Upper lobe of right lung (tissue), 1 donor: ENCODE results near the gene ATP10A. TPM values are rescaled to one million over a fixed set of nuclear protein-coding genes. Genes with fewer than 3 reads are reported as not detected.
A peak's percentile ranks its signal among the peaks of the same experiment; 100 is the strongest.
"Not testable (repeated sequence)": the region's sequence is repeated elsewhere in the genome, so short reads cannot be mapped to it uniquely, and the experiment has no call there.

Source experiments
- ATAC-seq: fragments of 200-7000 bp; cut with Tn5 transposase; one replicate; pipeline ENCODE4 v1.9.1; 2020; ENCODE audit warnings: mild to moderate bottlenecking, moderate library complexity
- DNase-seq: peaks from one replicate; pipeline ENCODE4 v3.0.0-alpha.2; 2020
- H3K27ac ChIP-seq: fragments of 200-600 bp; one replicate; pipeline ENCODE4 v1.8.0; 2022
- H3K27me3 ChIP-seq: fragments of 200-600 bp; one replicate; pipeline ENCODE4 v1.8.0; 2022; ENCODE audit warnings: mild to moderate bottlenecking
- H3K36me3 ChIP-seq: fragments of 200-600 bp; one replicate; pipeline ENCODE4 v1.8.0; 2022
- H3K4me1 ChIP-seq: fragments of 200-600 bp; one replicate; pipeline ENCODE4 v1.8.0; 2022
- H3K4me3 ChIP-seq: fragments of 200-600 bp; one replicate; pipeline ENCODE4 v1.8.0; 2022; ENCODE audit warnings: mild to moderate bottlenecking
- H3K9me3 ChIP-seq: fragments of 200-600 bp; one replicate; pipeline ENCODE4 v1.8.0; 2022
- CTCF ChIP-seq: fragments of 200-600 bp; IDR thresholded peaks from one replicate; pipeline ENCODE4 v1.8.0; 2022; ENCODE audit warnings: antibody characterized with exemption
- intact Hi-C: fragments of 100-400 bp; cut with DNase I; formaldehyde crosslinking; loops from one replicate; pipeline ENCODE4 v1.11.0; 2022
- total RNA-seq: library from RNA; stranded (reverse); fragmentation: NEBNext Ultra II Directional; extraction: Animal tissue kit (Norgen Biotek cat#: 25700); gene quantifications from one replicate; pipeline ENCODE4 v1.2.1, GENCODE V29; 2021
- donor health status: DM: no; HTN: yes; CAD: no; lungs with severe emphysema.

ATP10A gene
- total RNA-seq, 1 donor from 2014 or later = 31.1 TPM

GRCh38 chr15:25643120-25643519, 220.0 kb downstream of the ATP10A start:
- Histone ChIP-seq H3K4me1 (peaks cover 8% of the 10 kb centered on the region), H3K36me3 (no peaks in the 10 kb centered on the region), H3K27me3 (no peaks in the 10 kb centered on the region), H3K9me3 (no peaks in the 10 kb centered on the region), H3K4me3 (no peak overlapping the region), H3K27ac (no peak overlapping the region)
- intact Hi-C loops = no loop called here
- ATAC-seq = no peak
- DNase-seq = no peak
- TF ChIP-seq CTCF = no peak

GRCh38 chr15:25641762-25642161, 221.4 kb downstream of the ATP10A start:
- DNase-seq = no peak
- ATAC-seq = no peak

GRCh38 chr15:25641361-25641760, 221.8 kb downstream of the ATP10A start:
- Histone ChIP-seq H3K4me1 (peaks cover 8% of the 10 kb centered on the region), H3K36me3 (no peaks in the 10 kb centered on the region), H3K27ac (peak overlapping the region; percentile 0), H3K4me3 (no peak overlapping the region), H3K9me3 (no peaks in the 10 kb centered on the region), H3K27me3 (no peaks in the 10 kb centered on the region)
- ATAC-seq = no peak
- no peak for TF ChIP-seq CTCF
- no peak for DNase-seq
- intact Hi-C loops = no loop called here

More at GRCh38 chr15:25641762-25642161, 221.4 kb downstream of the ATP10A start:
- Histone ChIP-seq H3K4me3 (no peak overlapping the region), H3K4me1 (peaks cover 8% of the 10 kb centered on the region), H3K27me3 (no peaks in the 10 kb centered on the region), H3K27ac (peak overlapping the region; percentile 0), H3K36me3 (no peaks in the 10 kb centered on the region), H3K9me3 (no peaks in the 10 kb centered on the region)
- no peak for TF ChIP-seq CTCF
- intact Hi-C loops = no loop called here

- ATAC-seq, H3K9me3 ChIP-seq, H3K27me3 ChIP-seq, intact Hi-C loops, H3K4me3 ChIP-seq, DNase-seq, H3K4me1 ChIP-seq, H3K36me3 ChIP-seq, H3K27ac ChIP-seq: not testable (repeated sequence)
These were observed 222.2 kb downstream of the ATP10A start for GRCh38 chr15:25640959-25641358.

GRCh38 chr15:25640381-25640780, 222.7 kb downstream of the ATP10A start:
- ATAC-seq = no peak
- H3K4me3 ChIP-seq = no peak overlapping the region

GRCh38 chr15:25636486-25636885, 226.6 kb downstream of the ATP10A start:
- H3K36me3 ChIP-seq, H3K9me3 ChIP-seq, H3K4me3 ChIP-seq, H3K27me3 ChIP-seq, intact Hi-C loops, H3K27ac ChIP-seq, ATAC-seq, DNase-seq, H3K4me1 ChIP-seq: not testable (repeated sequence)

More at GRCh38 chr15:25640381-25640780, 222.7 kb downstream of the ATP10A start:
- no peaks in the 10 kb centered on the region for H3K27me3 ChIP-seq
- no peak for DNase-seq
- TF ChIP-seq CTCF = no peak
- no peaks in the 10 kb centered on the region for H3K36me3 ChIP-seq
- peaks cover 8% of the 10 kb centered on the region for H3K4me1 ChIP-seq
- no peaks in the 10 kb centered on the region for H3K9me3 ChIP-seq
- intact Hi-C loops = no loop called here
- H3K27ac ChIP-seq = no peak overlapping the region

- Histone ChIP-seq H3K27ac (no peak overlapping the region), H3K4me3 (no peak overlapping the region), H3K9me3 (no peaks in the 10 kb centered on the region), H3K36me3 (no peaks in the 10 kb centered on the region), H3K27me3 (no peaks in the 10 kb centered on the region), H3K4me1 (no peaks in the 10 kb centered on the region)
- TF ChIP-seq CTCF = no peak
- DNase-seq (no peak), ATAC-seq (no peak)
- intact Hi-C loops = no loop called here
These were observed 227.9 kb downstream of the ATP10A start for GRCh38 chr15:25635191-25635590.
